Measurements from ENCODE around the gene IFITM5.
A peak's percentile ranks its signal among the peaks of the same experiment; 100 is the strongest.
"Not testable (repeated sequence)": the region's sequence is repeated elsewhere in the genome, so short reads cannot be mapped to it uniquely, and the experiment has no call there.

Gene IFITM5

GRCh38 chr11:325796-326591 lies 26.7 kb upstream of the IFITM5 start:
- H3K9ac ChIP-seq (ENCODE audit: low read length), result peak overlapping the region; percentile 72
- H2AFZ ChIP-seq (ENCODE audit: low read depth, low read length), result no peak overlapping the region
- peak overlapping the region; percentile 48 for H3K4me3 ChIP-seq (ENCODE audit: low read length)
- peak overlapping the region; percentile 63 for H3K4me2 ChIP-seq (ENCODE audit: low read length)
- no peaks in the 10 kb centered on the region for H3K27me3 ChIP-seq (ENCODE audit: low read depth, low read length)
- no peaks in the 10 kb centered on the region for H3K79me2 ChIP-seq (ENCODE audit: low read length)
- no peaks in the 10 kb centered on the region for H3K36me3 ChIP-seq (replicated peaks; ENCODE audit: low read depth, low read length)
- peak overlapping the region; percentile 82 for H3K27ac ChIP-seq (ENCODE audit: low read length)
- TF ChIP-seq EZH2phosphoT487 (IDR thresholded peaks at IDR 0.05; ENCODE audit: low read depth) (no peak), CTCF (IDR thresholded peaks at IDR 0.05; ENCODE audit: low read depth, low read length) (no peak)
- peaks cover 47% of the 10 kb centered on the region for H3K4me1 ChIP-seq (ENCODE audit: low read length)
- H4K20me1 ChIP-seq (ENCODE audit: insufficient read depth, low read length), result no peaks in the 10 kb centered on the region
- H3K9me3 ChIP-seq (ENCODE audit: insufficient read depth, low read length), result no peaks in the 10 kb centered on the region

GRCh38 chr11:324593-325517 lies 25.5 kb upstream of the IFITM5 start:
- not testable (repeated sequence) for H3K4me2 ChIP-seq (ENCODE audit: low read length); H3K27me3 ChIP-seq (ENCODE audit: low read depth, low read length); H4K20me1 ChIP-seq (ENCODE audit: insufficient read depth, low read length); H3K36me3 ChIP-seq (replicated peaks; ENCODE audit: low read depth, low read length); H3K9me3 ChIP-seq (ENCODE audit: insufficient read depth, low read length); H3K27ac ChIP-seq (ENCODE audit: low read length); H3K4me3 ChIP-seq (ENCODE audit: low read length); H3K9ac ChIP-seq (ENCODE audit: low read length); H2AFZ ChIP-seq (ENCODE audit: low read depth, low read length); H3K79me2 ChIP-seq (ENCODE audit: low read length)
- H3K4me1 ChIP-seq (ENCODE audit: low read length), result peaks cover 36% of the 10 kb centered on the region

- Histone ChIP-seq H3K4me1 (ENCODE audit: low read length) (peaks cover 29% of the 10 kb centered on the region), H3K9me3 (ENCODE audit: insufficient read depth, low read length) (no peaks in the 10 kb centered on the region), H3K4me2 (ENCODE audit: low read length) (no peak overlapping the region), H3K79me2 (ENCODE audit: low read length) (no peaks in the 10 kb centered on the region), H4K20me1 (ENCODE audit: insufficient read depth, low read length) (no peaks in the 10 kb centered on the region), H3K27ac (ENCODE audit: low read length) (no peak overlapping the region), H3K9ac (ENCODE audit: low read length) (no peak overlapping the region), H3K4me3 (ENCODE audit: low read length) (no peak overlapping the region), H3K36me3 (replicated peaks; ENCODE audit: low read depth, low read length) (no peaks in the 10 kb centered on the region), H3K27me3 (ENCODE audit: low read depth, low read length) (no peaks in the 10 kb centered on the region), H2AFZ (ENCODE audit: low read depth, low read length) (no peak overlapping the region)
- TF ChIP-seq EZH2phosphoT487 (IDR thresholded peaks at IDR 0.05; ENCODE audit: low read depth) (no peak), CTCF (IDR thresholded peaks at IDR 0.05; ENCODE audit: low read depth, low read length) (no peak)
Observed at GRCh38 chr11:324156-324555, 24.8 kb upstream of the IFITM5 start.

- H4K20me1 ChIP-seq (ENCODE audit: insufficient read depth, low read length); H3K9ac ChIP-seq (ENCODE audit: low read length); H2AFZ ChIP-seq (ENCODE audit: low read depth, low read length); H3K79me2 ChIP-seq (ENCODE audit: low read length); H3K27ac ChIP-seq (ENCODE audit: low read length); H3K36me3 ChIP-seq (replicated peaks; ENCODE audit: low read depth, low read length); H3K4me2 ChIP-seq (ENCODE audit: low read length); H3K9me3 ChIP-seq (ENCODE audit: insufficient read depth, low read length); H3K27me3 ChIP-seq (ENCODE audit: low read depth, low read length); H3K4me1 ChIP-seq (ENCODE audit: low read length); H3K4me3 ChIP-seq (ENCODE audit: low read length): not testable (repeated sequence)
Observed at GRCh38 chr11:319888-320273, 20.6 kb upstream of the IFITM5 start.

- H3K27me3 ChIP-seq (ENCODE audit: low read depth, low read length); H3K27ac ChIP-seq (ENCODE audit: low read length); H3K36me3 ChIP-seq (replicated peaks; ENCODE audit: low read depth, low read length); H3K4me1 ChIP-seq (ENCODE audit: low read length); H2AFZ ChIP-seq (ENCODE audit: low read depth, low read length); H3K79me2 ChIP-seq (ENCODE audit: low read length); H4K20me1 ChIP-seq (ENCODE audit: insufficient read depth, low read length); H3K9me3 ChIP-seq (ENCODE audit: insufficient read depth, low read length): not testable (repeated sequence)
- Histone ChIP-seq H3K4me3 (ENCODE audit: low read length) (peak overlapping the region; percentile 60), H3K9ac (ENCODE audit: low read length) (peak overlapping the region; percentile 54; the same call in 1 of the 2 replicates), H3K4me2 (ENCODE audit: low read length) (peak overlapping the region; percentile 58)
Observed at GRCh38 chr11:319121-319887, 20.0 kb upstream of the IFITM5 start.

GRCh38 chr11:318405-319120 lies 19.2 kb upstream of the IFITM5 start:
- H3K9ac ChIP-seq (ENCODE audit: low read length), result peak overlapping the region; percentile 54; the same call in 1 of the 2 replicates
- not testable (repeated sequence) for H3K4me1 ChIP-seq (ENCODE audit: low read length)

More at GRCh38 chr11:318405-319120, 19.2 kb upstream of the IFITM5 start:
- not testable (repeated sequence) for H2AFZ ChIP-seq (ENCODE audit: low read depth, low read length); H4K20me1 ChIP-seq (ENCODE audit: insufficient read depth, low read length); H3K27ac ChIP-seq (ENCODE audit: low read length); H3K79me2 ChIP-seq (ENCODE audit: low read length); H3K27me3 ChIP-seq (ENCODE audit: low read depth, low read length); H3K36me3 ChIP-seq (replicated peaks; ENCODE audit: low read depth, low read length); H3K9me3 ChIP-seq (ENCODE audit: insufficient read depth, low read length)
- Histone ChIP-seq H3K4me3 (ENCODE audit: low read length) (peak overlapping the region; percentile 60), H3K4me2 (ENCODE audit: low read length) (peak overlapping the region; percentile 58)
